ENCODE results near the gene ANXA2.

DNA sequence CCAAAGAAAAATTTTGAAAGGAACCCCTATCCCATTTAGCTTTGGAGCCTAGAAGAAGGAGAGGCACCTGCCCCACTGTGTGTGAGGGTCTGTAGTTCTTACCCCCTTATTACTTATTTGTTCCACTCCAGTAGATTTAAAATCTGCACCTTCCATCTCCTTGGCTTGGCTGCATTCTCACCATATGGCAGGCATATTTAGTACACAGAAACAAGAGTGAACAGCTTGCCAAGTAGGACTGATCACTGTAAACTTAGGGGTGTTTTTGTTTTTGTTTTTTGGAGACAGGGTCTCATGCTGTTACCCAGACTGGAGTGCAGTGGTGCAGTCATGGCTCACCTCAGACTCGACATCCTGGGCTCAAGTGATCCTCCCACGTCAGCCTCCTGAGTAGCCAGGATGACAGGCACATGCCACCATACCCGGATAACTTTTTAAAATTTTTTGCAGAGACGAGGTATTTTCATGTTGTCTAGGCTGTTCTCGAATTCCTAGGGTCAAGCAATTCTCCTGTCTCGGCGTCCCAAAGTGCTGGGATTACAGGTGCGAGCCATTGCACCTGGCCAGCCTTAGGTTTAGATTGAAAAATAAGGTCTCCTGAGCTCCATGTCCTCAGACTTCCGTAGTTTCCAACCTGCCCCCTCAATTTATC lies 14.1 kb upstream of the ANXA2 start:
- TF ChIP-seq, protein P1, sequence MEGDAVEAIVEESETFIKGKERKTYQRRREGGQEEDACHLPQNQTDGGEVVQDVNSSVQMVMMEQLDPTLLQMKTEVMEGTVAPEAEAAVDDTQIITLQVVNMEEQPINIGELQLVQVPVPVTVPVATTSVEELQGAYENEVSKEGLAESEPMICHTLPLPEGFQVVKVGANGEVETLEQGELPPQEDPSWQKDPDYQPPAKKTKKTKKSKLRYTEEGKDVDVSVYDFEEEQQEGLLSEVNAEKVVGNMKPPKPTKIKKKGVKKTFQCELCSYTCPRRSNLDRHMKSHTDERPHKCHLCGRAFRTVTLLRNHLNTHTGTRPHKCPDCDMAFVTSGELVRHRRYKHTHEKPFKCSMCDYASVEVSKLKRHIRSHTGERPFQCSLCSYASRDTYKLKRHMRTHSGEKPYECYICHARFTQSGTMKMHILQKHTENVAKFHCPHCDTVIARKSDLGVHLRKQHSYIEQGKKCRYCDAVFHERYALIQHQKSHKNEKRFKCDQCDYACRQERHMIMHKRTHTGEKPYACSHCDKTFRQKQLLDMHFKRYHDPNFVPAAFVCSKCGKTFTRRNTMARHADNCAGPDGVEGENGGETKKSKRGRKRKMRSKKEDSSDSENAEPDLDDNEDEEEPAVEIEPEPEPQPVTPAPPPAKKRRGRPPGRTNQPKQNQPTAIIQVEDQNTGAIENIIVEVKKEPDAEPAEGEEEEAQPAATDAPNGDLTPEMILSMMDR (IDR thresholded peaks at IDR 0.05; ENCODE audit: low read depth, low read length), result no peak
- TF ChIP-seq POLR2A (IDR thresholded peaks at IDR 0.05; ENCODE audit: extremely low read depth, insufficient read length), result no peak
- TF ChIP-seq, protein P2, sequence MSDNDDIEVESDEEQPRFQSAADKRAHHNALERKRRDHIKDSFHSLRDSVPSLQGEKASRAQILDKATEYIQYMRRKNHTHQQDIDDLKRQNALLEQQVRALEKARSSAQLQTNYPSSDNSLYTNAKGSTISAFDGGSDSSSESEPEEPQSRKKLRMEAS (IDR thresholded peaks at IDR 0.05; ENCODE audit: low read depth, low read length), result no peak
